ENCODE data around the gene PHACTR1. TPM values are rescaled to one million over a fixed set of nuclear protein-coding genes. Genes with fewer than 3 reads are reported as not detected.

PHACTR1 gene
- total RNA-seq, 4 donors from 2014 or later, result 12.6 to 17.7 (median 17.1) TPM

- no peak for TF ChIP-seq CTCF (IDR thresholded peaks at IDR 0.05)
- DNase-seq (ENCODE audit: low spot score) (no peak), ATAC-seq (ENCODE audit: low FRiP score) (no peak)
Observed at GRCh38 chr6:13305288-13305687, 588.7 kb downstream of the PHACTR1 start.

GRCh38 chr6:13305791-13306190 lies 589.2 kb downstream of the PHACTR1 start:
- DNase-seq (ENCODE audit: low spot score) (no peak), ATAC-seq (ENCODE audit: low FRiP score) (no peak)
- TF ChIP-seq CTCF (IDR thresholded peaks at IDR 0.05), result no peak

GRCh38 chr6:13307508-13307995 lies 591.0 kb downstream of the PHACTR1 start:
- DNase-seq (ENCODE audit: low spot score), result no peak
- TF ChIP-seq CTCF (IDR thresholded peaks at IDR 0.05), result no peak
- ATAC-seq (ENCODE audit: low FRiP score), result no peak

GRCh38 chr6:13308332-13308731 lies 591.8 kb downstream of the PHACTR1 start:
- ATAC-seq (ENCODE audit: low FRiP score) (no peak), DNase-seq (ENCODE audit: low spot score) (no peak)
- no peak for TF ChIP-seq CTCF (IDR thresholded peaks at IDR 0.05)

- TF ChIP-seq CTCF (IDR thresholded peaks at IDR 0.05), result no peak
- DNase-seq (ENCODE audit: low spot score), result no peak
- no peak for ATAC-seq (ENCODE audit: low FRiP score)
Observed at GRCh38 chr6:13311155-13311554, 594.6 kb downstream of the PHACTR1 start.

GRCh38 chr6:13314806-13315205 lies 598.2 kb downstream of the PHACTR1 start:
- no peak for DNase-seq (ENCODE audit: low spot score)
- ATAC-seq (ENCODE audit: low FRiP score), result no peak
- TF ChIP-seq CTCF (IDR thresholded peaks at IDR 0.05), result no peak

- no peak for ATAC-seq (ENCODE audit: low FRiP score)
- TF ChIP-seq CTCF (IDR thresholded peaks at IDR 0.05), result no peak
- no peak for DNase-seq (ENCODE audit: low spot score)
Observed at GRCh38 chr6:13315896-13316295, 599.3 kb downstream of the PHACTR1 start.
